ENCODE measurements around the gene MAPK14. TPM values are rescaled to one million over a fixed set of nuclear protein-coding genes. Genes with fewer than 3 reads are reported as not detected.
A peak's percentile ranks its signal among the peaks of the same experiment; 100 is the strongest.

Gene MAPK14
- total and polyA plus RNA-seq, 2 donors from 2014 or later = 19.9 to 56.6 TPM

GRCh38 chr6:36063318-36064060 lies 35.9 kb downstream of the MAPK14 start:
- Histone ChIP-seq H3K36me3 (ENCODE audit: control insufficient read depth in 2 of 3, insufficient read depth in 3 of 3, low read length in 3 of 3) (peaks cover 0 to 6% (median 5%) of the 10 kb centered on the region in 3 donors), H3K4me3 (ENCODE audit: low read length in 3 of 3) (no peak overlapping the region), H3K27ac (ENCODE audit: low read depth in 2 of 2, low read length in 2 of 2) (no peak overlapping the region), H3K27me3 (ENCODE audit: control insufficient read depth, insufficient read depth, low read length) (no peaks in the 10 kb centered on the region), H3K9ac (ENCODE audit: low read length in 3 of 3) (no peak overlapping the region), H3K9me3 (ENCODE audit: control insufficient read depth in 2 of 3, insufficient read depth in 1 of 3, low read length in 3 of 3) (no peaks in the 10 kb centered on the region), H3K4me1 (ENCODE audit: control insufficient read depth in 2 of 3, insufficient read depth in 2 of 3, low read depth in 1 of 3, low read length in 3 of 3) (peaks cover 0 to 7% (median 0%) of the 10 kb centered on the region in 3 donors)
- intact Hi-C loops (cut with DNase I) = no loop called here
- FAIRE-seq = no peak
- DNase-seq = no peak
- TF ChIP-seq CTCF (IDR thresholded peaks at IDR 0.05; ENCODE audit: borderline replicate concordance, extremely low read depth, insufficient read depth) = no peak

GRCh38 chr6:36064770-36065396 lies 37.3 kb downstream of the MAPK14 start:
- Histone ChIP-seq H3K9me3 (ENCODE audit: control insufficient read depth in 2 of 3, insufficient read depth in 1 of 3, low read length in 3 of 3) (no peaks in the 10 kb centered on the region), H3K27ac (ENCODE audit: low read depth in 2 of 2, low read length in 2 of 2) (peak overlapping the region in 1 of 2 donors; percentile 30), H3K27me3 (ENCODE audit: control insufficient read depth, insufficient read depth, low read length) (no peaks in the 10 kb centered on the region), H3K9ac (ENCODE audit: low read length in 3 of 3) (no peak overlapping the region), H3K4me3 (ENCODE audit: low read length in 3 of 3) (no peak overlapping the region), H3K36me3 (ENCODE audit: control insufficient read depth in 2 of 3, insufficient read depth in 3 of 3, low read length in 3 of 3) (peaks cover 0 to 3% (median 0%) of the 10 kb centered on the region in 3 donors), H3K4me1 (ENCODE audit: control insufficient read depth in 2 of 3, insufficient read depth in 2 of 3, low read depth in 1 of 3, low read length in 3 of 3) (peaks cover 0 to 7% (median 0%) of the 10 kb centered on the region in 3 donors)
- intact Hi-C loops (cut with DNase I) = no loop called here
- no peak for FAIRE-seq
- no peak for DNase-seq
- no peak for TF ChIP-seq CTCF (IDR thresholded peaks at IDR 0.05; ENCODE audit: borderline replicate concordance, extremely low read depth, insufficient read depth)

GRCh38 chr6:36065916-36066315 lies 38.3 kb downstream of the MAPK14 start:
- H3K27me3 ChIP-seq (ENCODE audit: control insufficient read depth, insufficient read depth, low read length) = no peaks in the 10 kb centered on the region
- H3K4me3 ChIP-seq (ENCODE audit: low read length in 3 of 3) = no peak overlapping the region
- FAIRE-seq = no peak
- no peak for DNase-seq
- H3K36me3 ChIP-seq (ENCODE audit: control insufficient read depth in 2 of 3, insufficient read depth in 3 of 3, low read length in 3 of 3) = no peaks in the 10 kb centered on the region
- no peak overlapping the region for H3K27ac ChIP-seq (ENCODE audit: low read depth in 2 of 2, low read length in 2 of 2)
- H3K9ac ChIP-seq (ENCODE audit: low read length in 3 of 3) = no peak overlapping the region
- TF ChIP-seq CTCF (IDR thresholded peaks at IDR 0.05; ENCODE audit: borderline replicate concordance, extremely low read depth, insufficient read depth) = no peak
- no peaks in the 10 kb centered on the region for H3K9me3 ChIP-seq (ENCODE audit: control insufficient read depth in 2 of 3, insufficient read depth in 1 of 3, low read length in 3 of 3)
- intact Hi-C loops (cut with DNase I) = no loop called here
- H3K4me1 ChIP-seq (ENCODE audit: control insufficient read depth in 2 of 3, insufficient read depth in 2 of 3, low read depth in 1 of 3, low read length in 3 of 3) = peaks cover 0 to 7% (median 0%) of the 10 kb centered on the region in 3 donors
